K562 (cell line): Measurements from ENCODE around the gene SYNJ2. TPM values are rescaled to one million over a fixed set of nuclear protein-coding genes. Genes with fewer than 3 reads are reported as not detected.
A peak's percentile ranks its signal among the peaks of the same experiment; 100 is the strongest.

Experiments used
- HDAC1 ChIP-seq, 2 experiments: fragments of 450-650 bp; IDR thresholded peaks; 2 replicates each; pipeline ENCODE4 v1.6.1; 2016 to 2017; ENCODE audit warnings: inconsistent platforms in 1 of 2, mild to moderate bottlenecking in 1 of 2, moderate library complexity in 1 of 2
- HMGN3 ChIP-seq: IDR thresholded peaks from 2 replicates; pipeline ENCODE4 v1.6.1; 2011; ENCODE audit warnings: borderline replicate concordance, low read depth, mild to moderate bottlenecking, mixed read lengths, low read length; ENCODE audit not compliant: insufficient read length; ENCODE audit errors: extremely low read depth
- SAP30 ChIP-seq: fragments of 200-600 bp; sonication (generic); IDR thresholded peaks from 2 replicates; pipeline ENCODE4 v1.6.1; 2012; ENCODE audit warnings: borderline replicate concordance, low read depth, mild to moderate bottlenecking, moderate library complexity, low read length, control low read depth, inconsistent platforms; ENCODE audit not compliant: insufficient read depth, poor library complexity, severe bottlenecking
- ZNF316 ChIP-seq: fragments of 450-650 bp; IDR thresholded peaks from 2 replicates; pipeline ENCODE4 v1.6.1; 2016
- polyA plus RNA-seq, 8 experiments: library from polyadenylated mRNA; depleted of rRNA in 4 of 8; stranded (reverse) in 5 of 8; unstranded in 3 of 8; fragments of >200 nt; fragmentation: Nextera tagmentation in 2 of 8; fragmentation: Illumina TruSeq in 1 of 8; extraction: Ambion mirVana in 2 of 8; extraction: Trizol in 1 of 8; gene quantifications; 2 replicates each; pipeline versions ENCODE4 v1.2.1 to v1.2.3, GENCODE V29; 2011 to 2014; ENCODE audit warnings: inconsistent platforms in 1 of 8, missing spikeins in 1 of 8
- total RNA-seq, 7 experiments: library from RNA; depleted of rRNA in 6 of 7; stranded (reverse); fragments of >200 nt in 6 of 7; fragmentation: Illumina TruSeq in 2 of 7; extraction: Trizol in 2 of 7; gene quantifications; 2 replicates each; pipeline versions ENCODE4 v1.2.1 to v1.2.3, GENCODE V29; 2011 to 2021; ENCODE audit warnings: low replicate concordance in 1 of 7
- TF ChIP-seq, protein P1 (sequence below): fragments of 250-450 bp; sonication (Bioruptor Pico); IDR thresholded peaks from 2 replicates; pipeline ENCODE4 v1.4.0; 2020
- TF ChIP-seq, protein P2 (sequence below): fragments of 450-650 bp; IDR thresholded peaks from 2 replicates; pipeline ENCODE4 v1.6.1; 2016; ENCODE audit warnings: borderline replicate concordance
- TF ChIP-seq, protein P3 (sequence below): fragments of 450-650 bp; IDR thresholded peaks from 2 replicates; pipeline ENCODE4 v1.6.1; 2016; ENCODE audit warnings: mild to moderate bottlenecking, moderate library complexity

The SYNJ2 gene
- total and polyA plus RNA-seq, 9 of the 15 experiments (the other 6 are each of a cell fraction or from before 2014, with no cell fraction given) = 3.0 to 27.7 (median 17.8) TPM

DNA sequence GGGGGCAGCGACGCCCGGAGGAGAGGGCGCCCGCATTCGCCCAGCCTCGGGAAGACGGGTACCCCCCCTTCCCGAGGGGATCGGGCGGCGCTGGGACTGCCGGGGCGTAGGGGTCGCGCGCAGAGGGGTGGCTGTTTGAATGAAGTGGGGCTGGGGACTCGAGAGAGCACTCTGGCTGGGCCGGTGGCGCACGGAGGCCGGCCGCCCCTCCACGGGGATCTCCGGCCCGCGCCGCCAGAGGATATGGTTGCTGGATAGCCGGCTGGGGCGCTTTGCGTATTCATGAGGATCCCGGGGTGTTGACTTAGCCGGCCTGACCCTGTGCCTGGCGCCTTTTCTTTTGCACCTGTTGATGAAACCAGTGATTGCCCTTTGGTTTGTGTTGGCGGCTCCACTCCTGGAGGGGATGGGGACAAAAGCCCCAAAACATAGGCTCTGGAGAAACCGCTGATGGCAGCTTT, 469 bp downstream of the SYNJ2 start (continued):
- 0 out of 2 replicates have a peak, but pooled peaks have one; percentile 0 for TF ChIP-seq ZNF316
- TF ChIP-seq, protein P1, sequence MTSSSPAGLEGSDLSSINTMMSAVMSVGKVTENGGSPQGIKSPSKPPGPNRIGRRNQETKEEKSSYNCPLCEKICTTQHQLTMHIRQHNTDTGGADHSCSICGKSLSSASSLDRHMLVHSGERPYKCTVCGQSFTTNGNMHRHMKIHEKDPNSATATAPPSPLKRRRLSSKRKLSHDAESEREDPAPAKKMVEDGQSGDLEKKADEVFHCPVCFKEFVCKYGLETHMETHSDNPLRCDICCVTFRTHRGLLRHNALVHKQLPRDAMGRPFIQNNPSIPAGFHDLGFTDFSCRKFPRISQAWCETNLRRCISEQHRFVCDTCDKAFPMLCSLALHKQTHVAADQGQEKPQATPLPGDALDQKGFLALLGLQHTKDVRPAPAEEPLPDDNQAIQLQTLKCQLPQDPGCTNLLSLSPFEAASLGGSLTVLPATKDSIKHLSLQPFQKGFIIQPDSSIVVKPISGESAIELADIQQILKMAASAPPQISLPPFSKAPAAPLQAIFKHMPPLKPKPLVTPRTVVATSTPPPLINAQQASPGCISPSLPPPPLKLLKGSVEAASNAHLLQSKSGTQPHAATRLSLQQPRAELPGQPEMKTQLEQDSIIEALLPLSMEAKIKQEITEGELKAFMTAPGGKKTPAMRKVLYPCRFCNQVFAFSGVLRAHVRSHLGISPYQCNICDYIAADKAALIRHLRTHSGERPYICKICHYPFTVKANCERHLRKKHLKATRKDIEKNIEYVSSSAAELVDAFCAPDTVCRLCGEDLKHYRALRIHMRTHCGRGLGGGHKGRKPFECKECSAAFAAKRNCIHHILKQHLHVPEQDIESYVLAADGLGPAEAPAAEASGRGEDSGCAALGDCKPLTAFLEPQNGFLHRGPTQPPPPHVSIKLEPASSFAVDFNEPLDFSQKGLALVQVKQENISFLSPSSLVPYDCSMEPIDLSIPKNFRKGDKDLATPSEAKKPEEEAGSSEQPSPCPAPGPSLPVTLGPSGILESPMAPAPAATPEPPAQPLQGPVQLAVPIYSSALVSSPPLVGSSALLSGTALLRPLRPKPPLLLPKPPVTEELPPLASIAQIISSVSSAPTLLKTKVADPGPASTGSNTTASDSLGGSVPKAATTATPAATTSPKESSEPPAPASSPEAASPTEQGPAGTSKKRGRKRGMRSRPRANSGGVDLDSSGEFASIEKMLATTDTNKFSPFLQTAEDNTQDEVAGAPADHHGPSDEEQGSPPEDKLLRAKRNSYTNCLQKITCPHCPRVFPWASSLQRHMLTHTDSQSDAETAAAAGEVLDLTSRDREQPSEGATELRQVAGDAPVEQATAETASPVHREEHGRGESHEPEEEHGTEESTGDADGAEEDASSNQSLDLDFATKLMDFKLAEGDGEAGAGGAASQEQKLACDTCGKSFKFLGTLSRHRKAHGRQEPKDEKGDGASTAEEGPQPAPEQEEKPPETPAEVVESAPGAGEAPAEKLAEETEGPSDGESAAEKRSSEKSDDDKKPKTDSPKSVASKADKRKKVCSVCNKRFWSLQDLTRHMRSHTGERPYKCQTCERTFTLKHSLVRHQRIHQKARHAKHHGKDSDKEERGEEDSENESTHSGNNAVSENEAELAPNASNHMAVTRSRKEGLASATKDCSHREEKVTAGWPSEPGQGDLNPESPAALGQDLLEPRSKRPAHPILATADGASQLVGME = 0 out of 2 replicates have a peak, but pooled peaks have one; percentile 4
- peak; percentile 42 for TF ChIP-seq SAP30
- TF ChIP-seq HMGN3 = peak; percentile 7
- TF ChIP-seq, protein P2, sequence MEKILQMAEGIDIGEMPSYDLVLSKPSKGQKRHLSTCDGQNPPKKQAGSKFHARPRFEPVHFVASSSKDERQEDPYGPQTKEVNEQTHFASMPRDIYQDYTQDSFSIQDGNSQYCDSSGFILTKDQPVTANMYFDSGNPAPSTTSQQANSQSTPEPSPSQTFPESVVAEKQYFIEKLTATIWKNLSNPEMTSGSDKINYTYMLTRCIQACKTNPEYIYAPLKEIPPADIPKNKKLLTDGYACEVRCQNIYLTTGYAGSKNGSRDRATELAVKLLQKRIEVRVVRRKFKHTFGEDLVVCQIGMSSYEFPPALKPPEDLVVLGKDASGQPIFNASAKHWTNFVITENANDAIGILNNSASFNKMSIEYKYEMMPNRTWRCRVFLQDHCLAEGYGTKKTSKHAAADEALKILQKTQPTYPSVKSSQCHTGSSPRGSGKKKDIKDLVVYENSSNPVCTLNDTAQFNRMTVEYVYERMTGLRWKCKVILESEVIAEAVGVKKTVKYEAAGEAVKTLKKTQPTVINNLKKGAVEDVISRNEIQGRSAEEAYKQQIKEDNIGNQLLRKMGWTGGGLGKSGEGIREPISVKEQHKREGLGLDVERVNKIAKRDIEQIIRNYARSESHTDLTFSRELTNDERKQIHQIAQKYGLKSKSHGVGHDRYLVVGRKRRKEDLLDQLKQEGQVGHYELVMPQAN = peak; percentile 21; the same call in 1 of the 2 replicates
- TF ChIP-seq, protein P3, sequence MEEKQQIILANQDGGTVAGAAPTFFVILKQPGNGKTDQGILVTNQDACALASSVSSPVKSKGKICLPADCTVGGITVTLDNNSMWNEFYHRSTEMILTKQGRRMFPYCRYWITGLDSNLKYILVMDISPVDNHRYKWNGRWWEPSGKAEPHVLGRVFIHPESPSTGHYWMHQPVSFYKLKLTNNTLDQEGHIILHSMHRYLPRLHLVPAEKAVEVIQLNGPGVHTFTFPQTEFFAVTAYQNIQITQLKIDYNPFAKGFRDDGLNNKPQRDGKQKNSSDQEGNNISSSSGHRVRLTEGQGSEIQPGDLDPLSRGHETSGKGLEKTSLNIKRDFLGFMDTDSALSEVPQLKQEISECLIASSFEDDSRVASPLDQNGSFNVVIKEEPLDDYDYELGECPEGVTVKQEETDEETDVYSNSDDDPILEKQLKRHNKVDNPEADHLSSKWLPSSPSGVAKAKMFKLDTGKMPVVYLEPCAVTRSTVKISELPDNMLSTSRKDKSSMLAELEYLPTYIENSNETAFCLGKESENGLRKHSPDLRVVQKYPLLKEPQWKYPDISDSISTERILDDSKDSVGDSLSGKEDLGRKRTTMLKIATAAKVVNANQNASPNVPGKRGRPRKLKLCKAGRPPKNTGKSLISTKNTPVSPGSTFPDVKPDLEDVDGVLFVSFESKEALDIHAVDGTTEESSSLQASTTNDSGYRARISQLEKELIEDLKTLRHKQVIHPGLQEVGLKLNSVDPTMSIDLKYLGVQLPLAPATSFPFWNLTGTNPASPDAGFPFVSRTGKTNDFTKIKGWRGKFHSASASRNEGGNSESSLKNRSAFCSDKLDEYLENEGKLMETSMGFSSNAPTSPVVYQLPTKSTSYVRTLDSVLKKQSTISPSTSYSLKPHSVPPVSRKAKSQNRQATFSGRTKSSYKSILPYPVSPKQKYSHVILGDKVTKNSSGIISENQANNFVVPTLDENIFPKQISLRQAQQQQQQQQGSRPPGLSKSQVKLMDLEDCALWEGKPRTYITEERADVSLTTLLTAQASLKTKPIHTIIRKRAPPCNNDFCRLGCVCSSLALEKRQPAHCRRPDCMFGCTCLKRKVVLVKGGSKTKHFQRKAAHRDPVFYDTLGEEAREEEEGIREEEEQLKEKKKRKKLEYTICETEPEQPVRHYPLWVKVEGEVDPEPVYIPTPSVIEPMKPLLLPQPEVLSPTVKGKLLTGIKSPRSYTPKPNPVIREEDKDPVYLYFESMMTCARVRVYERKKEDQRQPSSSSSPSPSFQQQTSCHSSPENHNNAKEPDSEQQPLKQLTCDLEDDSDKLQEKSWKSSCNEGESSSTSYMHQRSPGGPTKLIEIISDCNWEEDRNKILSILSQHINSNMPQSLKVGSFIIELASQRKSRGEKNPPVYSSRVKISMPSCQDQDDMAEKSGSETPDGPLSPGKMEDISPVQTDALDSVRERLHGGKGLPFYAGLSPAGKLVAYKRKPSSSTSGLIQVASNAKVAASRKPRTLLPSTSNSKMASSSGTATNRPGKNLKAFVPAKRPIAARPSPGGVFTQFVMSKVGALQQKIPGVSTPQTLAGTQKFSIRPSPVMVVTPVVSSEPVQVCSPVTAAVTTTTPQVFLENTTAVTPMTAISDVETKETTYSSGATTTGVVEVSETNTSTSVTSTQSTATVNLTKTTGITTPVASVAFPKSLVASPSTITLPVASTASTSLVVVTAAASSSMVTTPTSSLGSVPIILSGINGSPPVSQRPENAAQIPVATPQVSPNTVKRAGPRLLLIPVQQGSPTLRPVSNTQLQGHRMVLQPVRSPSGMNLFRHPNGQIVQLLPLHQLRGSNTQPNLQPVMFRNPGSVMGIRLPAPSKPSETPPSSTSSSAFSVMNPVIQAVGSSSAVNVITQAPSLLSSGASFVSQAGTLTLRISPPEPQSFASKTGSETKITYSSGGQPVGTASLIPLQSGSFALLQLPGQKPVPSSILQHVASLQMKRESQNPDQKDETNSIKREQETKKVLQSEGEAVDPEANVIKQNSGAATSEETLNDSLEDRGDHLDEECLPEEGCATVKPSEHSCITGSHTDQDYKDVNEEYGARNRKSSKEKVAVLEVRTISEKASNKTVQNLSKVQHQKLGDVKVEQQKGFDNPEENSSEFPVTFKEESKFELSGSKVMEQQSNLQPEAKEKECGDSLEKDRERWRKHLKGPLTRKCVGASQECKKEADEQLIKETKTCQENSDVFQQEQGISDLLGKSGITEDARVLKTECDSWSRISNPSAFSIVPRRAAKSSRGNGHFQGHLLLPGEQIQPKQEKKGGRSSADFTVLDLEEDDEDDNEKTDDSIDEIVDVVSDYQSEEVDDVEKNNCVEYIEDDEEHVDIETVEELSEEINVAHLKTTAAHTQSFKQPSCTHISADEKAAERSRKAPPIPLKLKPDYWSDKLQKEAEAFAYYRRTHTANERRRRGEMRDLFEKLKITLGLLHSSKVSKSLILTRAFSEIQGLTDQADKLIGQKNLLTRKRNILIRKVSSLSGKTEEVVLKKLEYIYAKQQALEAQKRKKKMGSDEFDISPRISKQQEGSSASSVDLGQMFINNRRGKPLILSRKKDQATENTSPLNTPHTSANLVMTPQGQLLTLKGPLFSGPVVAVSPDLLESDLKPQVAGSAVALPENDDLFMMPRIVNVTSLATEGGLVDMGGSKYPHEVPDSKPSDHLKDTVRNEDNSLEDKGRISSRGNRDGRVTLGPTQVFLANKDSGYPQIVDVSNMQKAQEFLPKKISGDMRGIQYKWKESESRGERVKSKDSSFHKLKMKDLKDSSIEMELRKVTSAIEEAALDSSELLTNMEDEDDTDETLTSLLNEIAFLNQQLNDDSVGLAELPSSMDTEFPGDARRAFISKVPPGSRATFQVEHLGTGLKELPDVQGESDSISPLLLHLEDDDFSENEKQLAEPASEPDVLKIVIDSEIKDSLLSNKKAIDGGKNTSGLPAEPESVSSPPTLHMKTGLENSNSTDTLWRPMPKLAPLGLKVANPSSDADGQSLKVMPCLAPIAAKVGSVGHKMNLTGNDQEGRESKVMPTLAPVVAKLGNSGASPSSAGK = peak; percentile 71
- peak in 1 of 2 experiments; percentile 29; a peak in 1 of 4 replicates for TF ChIP-seq HDAC1 (IDR thresholded peaks at IDR 0.05)
